ENCODE data around the gene XPR1.

Gene XPR1

GRCh38 chr1:180631194-180631765 lies 542 bp upstream of the XPR1 start:
- Mint-ChIP-seq H3K27ac (no peak overlapping the region), H3K4me1 (peaks cover 18% of the 10 kb centered on the region), H3K36me3 (ENCODE audit: low read depth) (peaks cover 1% of the 10 kb centered on the region), H3K27me3 (ENCODE audit: low read depth, poor library complexity) (peaks cover 5% of the 10 kb centered on the region), H3K4me3 (no peak overlapping the region), H3K9me3 (no peaks in the 10 kb centered on the region)
- no peak for TF ChIP-seq CTCF (IDR thresholded peaks at IDR 0.05)
- DNase-seq: no peak

DNA sequence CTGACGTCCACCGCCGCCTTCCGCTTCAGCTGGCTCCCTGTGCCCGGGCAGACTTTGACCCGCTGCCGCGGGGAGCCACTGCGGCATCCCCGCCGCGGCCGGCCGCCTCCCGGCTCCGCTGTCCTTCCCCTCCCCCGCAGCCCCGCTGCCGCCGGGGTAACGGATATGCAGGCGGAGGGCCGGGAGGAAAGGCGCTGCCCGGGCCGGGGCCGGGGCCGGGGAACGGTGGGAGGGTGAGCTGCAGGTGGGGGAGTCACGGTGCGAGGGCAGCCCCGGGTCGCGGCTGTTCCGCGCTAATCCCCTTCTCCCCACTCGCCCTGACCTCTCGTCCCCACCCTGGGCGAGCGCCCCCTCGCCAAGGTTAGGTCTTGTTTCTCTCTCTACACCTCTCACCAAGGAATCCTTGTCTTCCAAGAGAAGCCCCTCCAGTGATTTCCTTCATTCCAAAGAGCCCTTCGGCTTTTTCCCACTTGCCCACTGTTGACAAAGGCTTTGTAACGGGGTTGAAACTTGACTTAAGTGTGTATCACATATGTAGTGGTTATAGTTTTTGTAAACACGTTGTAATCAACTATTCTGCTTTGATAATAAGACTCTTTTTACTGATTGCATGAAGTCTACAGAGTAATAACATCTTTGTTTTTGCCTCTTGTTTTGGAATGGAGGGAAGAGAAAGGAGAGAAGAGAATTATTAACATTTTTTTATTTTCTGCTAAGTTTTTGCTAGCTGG lies 669 bp downstream of the XPR1 start:
- peaks cover 6% of the 10 kb centered on the region for H3K36me3 Mint-ChIP-seq (ENCODE audit: low read depth)
- no peak overlapping the region for H3K27ac Mint-ChIP-seq
- H3K27me3 Mint-ChIP-seq (ENCODE audit: low read depth, poor library complexity): no peaks in the 10 kb centered on the region
- H3K4me1 Mint-ChIP-seq: peaks cover 21% of the 10 kb centered on the region
- TF ChIP-seq CTCF (IDR thresholded peaks at IDR 0.05): no peak
- DNase-seq: peak; percentile 85
- no peaks in the 10 kb centered on the region for H3K9me3 Mint-ChIP-seq
- no peak overlapping the region for H3K4me3 Mint-ChIP-seq

DNA sequence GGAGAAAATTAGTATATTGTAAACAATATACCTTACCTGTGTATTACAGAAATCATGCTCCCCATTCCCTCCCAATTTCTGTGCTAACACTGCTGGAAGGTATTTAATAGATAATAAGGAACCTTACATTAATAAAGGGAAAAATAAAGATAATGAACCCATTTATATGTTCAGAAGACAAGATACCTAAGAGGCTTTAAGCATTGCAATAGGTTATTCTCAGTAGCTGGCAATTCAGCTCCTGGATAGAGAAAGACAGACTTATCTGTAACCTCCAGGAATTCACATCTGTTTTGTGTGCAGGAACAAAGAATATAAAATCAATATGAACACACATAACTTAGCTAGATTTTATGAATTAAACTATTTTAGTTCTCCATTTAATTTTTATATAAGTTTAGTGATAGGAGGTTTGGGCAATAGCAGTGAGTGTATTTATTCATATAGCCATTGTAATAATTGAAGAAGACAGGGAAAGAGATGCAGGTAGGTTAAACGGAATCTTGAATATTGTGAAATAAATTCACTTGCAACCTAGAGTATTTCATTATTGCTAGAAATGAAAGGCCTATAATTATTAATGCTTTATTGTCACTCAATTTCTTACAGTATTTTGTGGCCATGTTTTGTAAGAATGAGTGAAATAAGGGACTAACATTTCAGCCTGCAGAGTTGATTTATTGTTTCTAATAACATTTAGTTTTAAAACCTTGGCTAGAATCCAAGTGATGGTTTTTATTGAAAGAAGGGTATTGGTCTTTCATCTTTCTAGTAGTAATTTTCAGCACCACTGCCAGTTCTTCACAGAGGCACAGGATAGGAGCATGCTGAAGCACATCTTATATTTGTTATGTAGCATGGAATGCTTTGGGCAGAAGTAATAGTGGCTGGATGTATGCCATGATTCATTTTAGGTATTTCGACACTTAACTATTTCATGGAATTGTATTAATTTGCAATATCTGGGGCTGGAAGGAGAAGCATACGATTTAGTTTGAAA lies 1.5 kb downstream of the XPR1 start:
- no peak overlapping the region for H3K4me3 Mint-ChIP-seq
- no peak for TF ChIP-seq CTCF (IDR thresholded peaks at IDR 0.05)
- H3K4me1 Mint-ChIP-seq: peaks cover 21% of the 10 kb centered on the region
- H3K27ac Mint-ChIP-seq: no peak overlapping the region
- no peak for DNase-seq
- H3K9me3 Mint-ChIP-seq: no peaks in the 10 kb centered on the region
- H3K36me3 Mint-ChIP-seq (ENCODE audit: low read depth): peaks cover 6% of the 10 kb centered on the region
- no peaks in the 10 kb centered on the region for H3K27me3 Mint-ChIP-seq (ENCODE audit: low read depth, poor library complexity)

GRCh38 chr1:180636138-180636537 lies 4.3 kb downstream of the XPR1 start:
- H3K36me3 Mint-ChIP-seq (ENCODE audit: low read depth): peaks cover 21% of the 10 kb centered on the region
- H3K4me3 Mint-ChIP-seq: no peak overlapping the region
- no peak overlapping the region for H3K27ac Mint-ChIP-seq
- H3K4me1 Mint-ChIP-seq: peaks cover 16% of the 10 kb centered on the region
- H3K9me3 Mint-ChIP-seq: no peaks in the 10 kb centered on the region
- peaks cover 5% of the 10 kb centered on the region for H3K27me3 Mint-ChIP-seq (ENCODE audit: low read depth, poor library complexity)
- DNase-seq: no peak
- TF ChIP-seq CTCF (IDR thresholded peaks at IDR 0.05): no peak

GRCh38 chr1:180639871-180640270 lies 8.0 kb downstream of the XPR1 start:
- H3K9me3 Mint-ChIP-seq: no peaks in the 10 kb centered on the region
- H3K27ac Mint-ChIP-seq: no peak overlapping the region
- peaks cover 5% of the 10 kb centered on the region for H3K27me3 Mint-ChIP-seq (ENCODE audit: low read depth, poor library complexity)
- TF ChIP-seq CTCF (IDR thresholded peaks at IDR 0.05): no peak
- H3K36me3 Mint-ChIP-seq (ENCODE audit: low read depth): peaks cover 21% of the 10 kb centered on the region
- H3K4me3 Mint-ChIP-seq: no peak overlapping the region
- peaks cover 10% of the 10 kb centered on the region for H3K4me1 Mint-ChIP-seq
- DNase-seq: no peak
